PFSK-1 (cell line): Measurements from ENCODE around the gene CCAR1.

Source experiments
- FOXP2 ChIP-seq: optimal IDR thresholded peaks from 2 replicates; pipeline ENCODE3; 2011; ENCODE audit warnings: borderline replicate concordance, control low read depth, inconsistent platforms; ENCODE audit not compliant: insufficient read depth; ENCODE audit errors: extremely low read length, extremely low read depth
- POLR2AphosphoS5 ChIP-seq: IDR thresholded peaks from 2 replicates; pipeline ENCODE4 v1.6.1; 2012; ENCODE audit warnings: low read depth, mild to moderate bottlenecking, control low read depth, low read length, moderate library complexity
- REST ChIP-seq, 2 experiments: IDR thresholded peaks; 2 replicates each; pipeline versions ENCODE4 v1.6.1 to v1.8.0; 2011 to 2012; ENCODE audit warnings: low read depth in 2 of 2, low read length in 2 of 2, control low read depth in 1 of 2, inconsistent platforms in 1 of 2, mild to moderate bottlenecking in 1 of 2, moderate library complexity in 1 of 2; ENCODE audit not compliant: insufficient read depth in 1 of 2
- SIN3A ChIP-seq: IDR thresholded peaks from 2 replicates; pipeline ENCODE4 v1.6.1; 2012; ENCODE audit warnings: mild to moderate bottlenecking, low read length, moderate library complexity, borderline replicate concordance; ENCODE audit not compliant: insufficient read depth
- TAF1 ChIP-seq: IDR thresholded peaks from 2 replicates; pipeline ENCODE4 v1.6.1; 2012; ENCODE audit warnings: low read length, control low read depth, borderline replicate concordance; ENCODE audit not compliant: insufficient read depth

Gene CCAR1

GRCh38 chr10:68792115-68792514, 71.1 kb downstream of the CCAR1 start:
- no peak for TF ChIP-seq FOXP2

- TF ChIP-seq REST (IDR thresholded peaks at IDR 0.05; ENCODE audit: insufficient read depth in 1 of 2, low read depth in 2 of 2, low read length in 2 of 2) (no peak), TAF1 (no peak)
These were observed 75.0 kb downstream of the CCAR1 start for GRCh38 chr10:68795886-68796532.

- no peak for TF ChIP-seq FOXP2
- no peak for TF ChIP-seq SIN3A
- TF ChIP-seq REST (IDR thresholded peaks at IDR 0.05; ENCODE audit: insufficient read depth in 1 of 2, low read depth in 2 of 2, low read length in 2 of 2) = no peak
- no peak for TF ChIP-seq POLR2AphosphoS5
- no peak for TF ChIP-seq TAF1
These were observed 75.6 kb downstream of the CCAR1 start for GRCh38 chr10:68796605-68797004.

GRCh38 chr10:68800211-68800610, 79.2 kb downstream of the CCAR1 start:
- TF ChIP-seq SIN3A (no peak), POLR2AphosphoS5 (no peak), FOXP2 (no peak), TAF1 (no peak), REST (IDR thresholded peaks at IDR 0.05; ENCODE audit: insufficient read depth in 1 of 2, low read depth in 2 of 2, low read length in 2 of 2) (no peak)

GRCh38 chr10:68804692-68805091, 83.7 kb downstream of the CCAR1 start:
- TF ChIP-seq SIN3A (no peak), REST (IDR thresholded peaks at IDR 0.05; ENCODE audit: insufficient read depth in 1 of 2, low read depth in 2 of 2, low read length in 2 of 2) (no peak), FOXP2 (no peak), POLR2AphosphoS5 (no peak), TAF1 (no peak)
